Keratinocyte (primary cell): Measurements from ENCODE around the gene SRGAP3. TPM values are rescaled to one million over a fixed set of nuclear protein-coding genes. Genes with fewer than 3 reads are reported as not detected.

Experiments
- DNase-seq: peaks from one replicate; pipeline ENCODE4 v3.0.0-alpha.2; 2011; ENCODE audit warnings: low read depth, missing footprints, low spot score
- FAIRE-seq: peaks from 2 replicates; lab custom pipeline; 2011; peaks lifted over from hg19 to GRCh38; lab: Jason Lieb, UNC
- H2AFZ ChIP-seq: 2 replicates; pipeline ENCODE4 v1.6.0; 2012; ENCODE audit warnings: low read length, control low read depth, inconsistent platforms; ENCODE audit not compliant: control insufficient read depth
- H3K27ac ChIP-seq: 2 replicates; pipeline ENCODE4 v1.5.1; 2011; ENCODE audit warnings: low read length; ENCODE audit not compliant: control insufficient read depth, insufficient read depth
- H3K27me3 ChIP-seq: 3 replicates; pipeline ENCODE4 v1.6.0; 2011; ENCODE audit warnings: low read length; ENCODE audit not compliant: control insufficient read depth, insufficient read depth; ENCODE audit errors: extremely low read depth
- H3K36me3 ChIP-seq, 2 experiments: 2 replicates in 1 of 2; 3 replicates in 1 of 2; pipeline ENCODE4 v1.5.1; 2011; ENCODE audit warnings: low read length in 2 of 2, mild to moderate bottlenecking in 1 of 2; ENCODE audit not compliant: control insufficient read depth in 2 of 2, insufficient read depth in 2 of 2; ENCODE audit errors: extremely low read depth in 1 of 2
- H3K4me1 ChIP-seq: 3 replicates; pipeline ENCODE4 v1.5.1; 2011; ENCODE audit warnings: low read length; ENCODE audit not compliant: control insufficient read depth, insufficient read depth; ENCODE audit errors: extremely low read depth
- H3K4me2 ChIP-seq: 3 replicates; pipeline ENCODE4 v1.6.0; 2011; ENCODE audit warnings: low read depth, low read length; ENCODE audit not compliant: control insufficient read depth, insufficient read depth; ENCODE audit errors: extremely low read depth
- H3K4me3 ChIP-seq, 3 experiments: fragments of 200-600 bp in 1 of 3; sonication (generic) in 1 of 3; 2 replicates in 2 of 3; 3 replicates in 1 of 3; pipeline ENCODE4 v1.5.1; 2011 to 2016; ENCODE audit warnings: low read length in 3 of 3, mild to moderate bottlenecking in 3 of 3, control low read depth in 2 of 3, inconsistent platforms in 1 of 3, low read depth in 1 of 3, mixed read lengths in 1 of 3, mixed run types in 1 of 3, moderate library complexity in 1 of 3; ENCODE audit not compliant: control insufficient read depth in 2 of 3, insufficient read depth in 2 of 3; ENCODE audit errors: extremely low read depth in 1 of 3
- H3K79me2 ChIP-seq: 2 replicates; pipeline ENCODE4 v1.6.0; 2012; ENCODE audit warnings: low read length; ENCODE audit not compliant: control insufficient read depth, insufficient read depth
- H3K9ac ChIP-seq: 3 replicates; pipeline ENCODE4 v1.6.0; 2011; ENCODE audit warnings: low read length; ENCODE audit not compliant: control insufficient read depth, insufficient read depth; ENCODE audit errors: extremely low read depth
- H3K9me1 ChIP-seq: 3 replicates; pipeline ENCODE4 v1.6.0; 2011; ENCODE audit warnings: low read length; ENCODE audit not compliant: control insufficient read depth, insufficient read depth; ENCODE audit errors: extremely low read depth
- H3K9me3 ChIP-seq: 2 replicates; pipeline ENCODE4 v1.5.1; 2012; ENCODE audit warnings: low read depth, low read length; ENCODE audit not compliant: control insufficient read depth
- H4K20me1 ChIP-seq: 3 replicates; pipeline ENCODE4 v1.6.0; 2011; ENCODE audit warnings: low read length; ENCODE audit not compliant: control insufficient read depth, insufficient read depth; ENCODE audit errors: extremely low read depth
- CTCF ChIP-seq, 3 experiments: IDR thresholded peaks in 1 of 3; conservative IDR thresholded peaks in 1 of 3; optimal IDR thresholded peaks in 1 of 3; 2 replicates in 2 of 3; 3 replicates in 1 of 3; pipeline versions ENCODE3 to v1.5.1; 2011; ENCODE audit warnings: low read length in 3 of 3, mild to moderate bottlenecking in 3 of 3, moderate library complexity in 2 of 3, control low read depth in 1 of 3, inconsistent platforms in 1 of 3; ENCODE audit not compliant: insufficient read depth in 2 of 3; ENCODE audit errors: extremely low read depth in 1 of 3
- EZH2 ChIP-seq: IDR thresholded peaks from one replicate; pipeline ENCODE4 v1.6.1; 2012; ENCODE audit warnings: inconsistent platforms, mild to moderate bottlenecking, low read length, moderate library complexity
- dilution Hi-C: fragments of 300-500 bp; cut with MboI; formaldehyde crosslinking; loops from one replicate; pipeline ENCODE4 v1.7.0; 2020; ENCODE audit warnings: low sequenced_read_pairs; ENCODE audit not compliant: extremely low pct_ligation_motif_present
- polyA plus RNA-seq, 5 experiments: library from polyadenylated mRNA; depleted of rRNA in 3 of 5; stranded (reverse) in 3 of 5; stranded (forward) in 1 of 5; unstranded in 1 of 5; fragments of >200 nt; gene quantifications; 1 replicate in 1 of 5; 2 replicates in 3 of 5; 3 replicates in 1 of 5; pipeline versions ENCODE4 v1.2.1 to v1.2.3, GENCODE V29; 2011 to 2012; ENCODE audit warnings: missing spikeins in 2 of 5, low read depth in 1 of 5, low replicate concordance in 1 of 5

SRGAP3 gene
- polyA plus RNA-seq, 1 donor (not counting 4 experiments of a cell fraction or from before 2014, with no cell fraction given): 7.2 TPM

DNA sequence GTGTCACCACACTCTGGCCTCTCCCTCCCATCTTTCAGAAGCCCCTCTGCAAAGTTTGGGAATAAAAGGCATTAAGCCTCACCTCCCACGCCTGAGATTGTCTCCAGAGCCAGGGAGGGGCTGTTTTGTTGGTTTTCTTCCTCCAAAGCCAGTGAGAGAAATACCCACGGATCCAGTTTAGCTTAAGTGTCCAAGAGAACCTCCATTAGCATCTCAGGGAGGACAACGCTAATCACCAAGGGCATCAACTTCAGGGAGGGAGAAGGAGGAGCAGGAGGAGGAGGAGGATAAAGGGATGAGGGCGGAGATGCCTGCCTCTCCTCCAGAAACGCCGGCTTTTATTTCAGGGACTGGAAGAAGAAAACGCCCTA is 101.6 kb downstream of the SRGAP3 start:
- FAIRE-seq: no peak
- Histone ChIP-seq H3K9ac (no peak overlapping the region), H3K79me2 (no peaks in the 10 kb centered on the region), H3K9me3 (peaks cover 7% of the 10 kb centered on the region), H2AFZ (no peak overlapping the region), H3K27ac (no peak overlapping the region), H3K9me1 (no peaks in the 10 kb centered on the region), H3K4me3 (no peak overlapping the region), H3K27me3 (no peaks in the 10 kb centered on the region), H3K4me1 (peaks cover 6% of the 10 kb centered on the region), H3K36me3 (no peaks in the 10 kb centered on the region), H4K20me1 (no peaks in the 10 kb centered on the region), H3K4me2 (no peak overlapping the region)
- no peak for TF ChIP-seq CTCF (optimal IDR thresholded peaks at IDR 0.05 in 1 of 3, IDR thresholded peaks at IDR 0.05 in 1 of 3, conservative IDR thresholded peaks at IDR 0.05 in 1 of 3; ENCODE audit: extremely low read depth in 1 of 3, insufficient read depth in 2 of 3, low read length in 3 of 3)
- no peak for TF ChIP-seq EZH2
- dilution Hi-C loops: no loop called here
- no peak for DNase-seq

DNA sequence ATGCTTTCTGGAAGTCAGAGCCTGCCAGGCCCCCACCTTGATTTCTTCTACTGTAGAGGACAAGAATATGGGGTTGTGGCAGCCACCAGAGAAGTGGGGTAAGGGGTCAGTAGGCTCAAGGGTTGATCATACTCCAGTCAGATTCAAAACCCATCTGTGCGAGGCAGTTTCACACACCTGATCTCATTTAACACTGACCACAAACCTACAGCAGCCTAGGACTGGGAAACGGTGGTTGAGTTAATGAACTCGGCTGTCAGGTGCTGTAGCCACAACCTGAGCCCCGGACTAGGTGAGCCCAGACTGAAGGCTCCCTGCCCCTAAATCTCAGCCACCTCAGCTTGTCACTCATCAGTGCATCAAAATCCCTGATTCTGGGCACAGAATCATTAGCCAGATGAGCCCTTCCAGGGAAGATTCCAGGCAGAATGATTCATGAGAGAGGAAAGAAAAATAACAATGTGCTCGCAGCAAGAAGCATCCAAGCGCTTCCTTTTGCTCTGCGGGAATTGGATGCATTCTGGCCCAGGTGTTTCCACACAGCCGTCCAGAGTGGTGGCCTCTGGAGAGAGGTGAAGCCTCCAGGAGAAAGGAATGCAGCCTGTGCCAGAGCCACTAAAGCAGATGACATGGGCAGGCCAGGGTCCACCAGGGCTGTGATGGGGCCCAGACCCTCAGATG is 102.1 kb downstream of the SRGAP3 start:
- TF ChIP-seq CTCF (optimal IDR thresholded peaks at IDR 0.05 in 1 of 3, IDR thresholded peaks at IDR 0.05 in 1 of 3, conservative IDR thresholded peaks at IDR 0.05 in 1 of 3; ENCODE audit: extremely low read depth in 1 of 3, insufficient read depth in 2 of 3, low read length in 3 of 3) (no peak), EZH2 (no peak)
- Histone ChIP-seq H3K9me1 (no peaks in the 10 kb centered on the region), H3K4me1 (peaks cover 11% of the 10 kb centered on the region), H3K36me3 (no peaks in the 10 kb centered on the region), H3K9ac (no peak overlapping the region), H2AFZ (no peak overlapping the region), H3K79me2 (no peaks in the 10 kb centered on the region), H3K27ac (no peak overlapping the region), H4K20me1 (no peaks in the 10 kb centered on the region), H3K4me3 (no peak overlapping the region), H3K27me3 (no peaks in the 10 kb centered on the region), H3K4me2 (no peak overlapping the region), H3K9me3 (peaks cover 7% of the 10 kb centered on the region)
- FAIRE-seq: no peak
- DNase-seq: no peak
- dilution Hi-C loops: no loop called here
